IPS DF 6.9 (cell line): ENCODE data around the gene GALNTL6.
"Not testable (repeated sequence)": the region's sequence is repeated elsewhere in the genome, so short reads cannot be mapped to it uniquely, and the experiment has no call there.

Source experiments
- DNase-seq: peaks from one replicate; pipeline ENCODE4 v3.0.0-alpha.2; 2013; ENCODE audit warnings: low read depth, low spot score
- H3K27ac ChIP-seq: one replicate; pipeline ENCODE4 v1.5.1; 2013; ENCODE audit warnings: low read length, control low read depth
- H3K27me3 ChIP-seq: 2 replicates; pipeline ENCODE4 v1.6.1; 2013; ENCODE audit warnings: mild to moderate bottlenecking, low read length; ENCODE audit not compliant: control insufficient read depth, insufficient read depth
- H3K36me3 ChIP-seq: 2 replicates; pipeline ENCODE4 v1.6.1; 2013; ENCODE audit warnings: low read length; ENCODE audit not compliant: control insufficient read depth, insufficient read depth
- H3K4me1 ChIP-seq: 2 replicates; pipeline ENCODE4 v1.6.1; 2013; ENCODE audit warnings: low read length; ENCODE audit not compliant: control insufficient read depth, insufficient read depth
- H3K4me3 ChIP-seq: 2 replicates; pipeline ENCODE4 v1.5.1; 2013; ENCODE audit warnings: mild to moderate bottlenecking, low read length
- H3K9me3 ChIP-seq: 2 replicates; pipeline ENCODE4 v1.6.1; 2013; ENCODE audit warnings: low read length, inconsistent platforms; ENCODE audit not compliant: control insufficient read depth, insufficient read depth
- WGBS: extraction: QIAGEN DNeasy Blood & Tissue Kit; methylation state at CpG from one replicate; pipeline ENCODE4 v1.1.7; 2013; ENCODE audit warnings: mixed read lengths, missing lambda C conversion rate; ENCODE audit not compliant: insufficient read length, insufficient coverage; 5-methylcytosine and 5-hydroxymethylcytosine counted together

Gene GALNTL6

DNA sequence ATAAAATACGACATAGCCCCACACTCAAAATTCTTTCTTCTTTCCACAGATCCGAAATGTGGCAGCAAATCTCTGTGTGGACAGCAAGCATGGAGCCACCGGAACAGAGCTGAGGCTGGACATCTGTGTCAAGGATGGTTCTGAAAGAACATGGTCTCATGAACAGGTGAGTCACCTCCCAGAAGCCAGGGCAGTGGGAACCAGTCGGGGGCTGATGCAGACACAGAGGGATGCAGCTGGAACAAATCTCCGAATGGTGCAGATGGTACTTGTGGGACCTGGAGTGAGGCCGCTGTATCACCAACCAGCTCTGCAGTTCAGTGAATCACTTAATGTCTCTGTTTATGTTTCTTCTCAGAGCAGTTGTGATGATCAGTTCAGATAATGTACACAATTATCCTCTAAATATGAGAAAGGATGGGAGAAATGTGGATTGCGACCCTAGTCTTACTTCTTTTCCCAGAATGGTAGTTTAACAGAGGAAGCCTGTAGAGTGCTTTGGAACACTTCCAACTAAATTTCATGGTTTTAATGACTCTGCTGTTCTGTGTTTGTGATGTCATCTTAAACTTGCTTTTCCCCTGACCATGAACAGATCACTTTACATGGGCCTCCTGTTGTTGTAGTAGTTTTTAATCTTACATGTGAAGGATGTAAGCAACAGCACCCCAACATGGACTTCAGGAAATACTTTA, 1196.1 kb downstream of the GALNTL6 start:
- H3K27ac ChIP-seq, result no peak overlapping the region
- no peak overlapping the region for H3K4me3 ChIP-seq
- no peak for DNase-seq
- WGBS, result no CpG with 5 or more reads among the region's 7 CpGs
- no peaks in the 10 kb centered on the region for H3K9me3 ChIP-seq
- H3K36me3 ChIP-seq, result no peaks in the 10 kb centered on the region
- no peaks in the 10 kb centered on the region for H3K4me1 ChIP-seq
- no peaks in the 10 kb centered on the region for H3K27me3 ChIP-seq

DNA sequence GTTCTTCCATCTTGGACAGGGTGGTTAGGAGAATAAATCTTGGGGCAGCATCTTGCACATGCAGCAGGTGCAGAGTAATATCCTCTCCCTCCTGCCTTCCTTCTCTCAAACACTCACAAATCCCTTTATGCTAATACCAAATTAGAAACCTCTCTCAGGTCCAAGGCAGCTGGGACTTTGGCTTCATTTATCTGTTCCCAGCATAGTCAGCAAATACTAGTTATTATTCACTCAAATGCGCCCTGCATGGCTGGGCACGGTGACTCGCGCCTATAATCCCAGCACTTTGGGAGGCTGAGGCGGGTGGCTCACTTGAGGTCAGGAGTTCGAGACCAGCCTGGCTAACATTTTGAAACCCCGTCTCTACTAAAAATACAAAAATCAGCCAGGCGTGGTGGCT, 1199.4 kb downstream of the GALNTL6 start:
- Histone ChIP-seq H3K27ac (no peak overlapping the region), H3K4me3 (no peak overlapping the region), H3K36me3 (no peaks in the 10 kb centered on the region), H3K27me3 (no peaks in the 10 kb centered on the region), H3K4me1 (no peaks in the 10 kb centered on the region), H3K9me3 (no peaks in the 10 kb centered on the region)
- WGBS, result no CpG with 5 or more reads among the region's 8 CpGs
- DNase-seq, result no peak

DNA sequence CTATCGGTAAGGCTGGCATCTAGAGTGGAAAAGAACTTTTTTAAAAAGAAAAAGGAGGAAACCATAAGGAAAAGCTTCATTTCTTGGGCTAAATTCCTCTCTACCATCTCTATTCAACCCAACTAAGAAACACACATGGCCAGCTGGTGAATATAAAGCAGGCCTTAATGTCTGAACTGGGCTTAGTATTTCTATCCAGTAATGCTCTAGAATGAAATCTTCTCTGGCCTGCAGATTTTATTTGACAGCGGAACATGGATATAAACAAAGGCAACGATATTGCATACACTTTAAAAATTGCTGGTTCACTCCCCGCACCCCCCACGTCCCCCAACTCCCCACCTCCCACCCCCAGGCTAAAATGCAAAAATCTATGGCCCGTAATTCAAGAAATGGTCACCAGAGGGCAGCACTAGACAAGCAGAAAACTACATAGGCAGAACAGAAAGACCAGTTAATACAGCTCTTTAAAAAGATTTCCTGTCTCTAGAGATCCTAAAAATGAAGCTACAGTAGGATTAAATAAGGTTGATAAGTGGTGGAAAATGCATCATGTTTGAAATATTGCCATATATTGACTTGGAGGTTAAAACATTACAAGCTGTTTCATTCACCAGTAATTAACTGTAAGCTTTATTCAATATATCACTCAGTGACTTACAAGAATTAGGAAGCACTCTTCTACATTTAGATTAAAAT, 1200.2 kb downstream of the GALNTL6 start:
- Histone ChIP-seq H3K4me1 (no peaks in the 10 kb centered on the region), H3K27me3 (no peaks in the 10 kb centered on the region), H3K9me3 (no peaks in the 10 kb centered on the region), H3K27ac (no peak overlapping the region), H3K36me3 (no peaks in the 10 kb centered on the region), H3K4me3 (no peak overlapping the region)
- DNase-seq, result peak; percentile 55
- no CpG with 5 or more reads among the region's 6 CpGs for WGBS

DNA sequence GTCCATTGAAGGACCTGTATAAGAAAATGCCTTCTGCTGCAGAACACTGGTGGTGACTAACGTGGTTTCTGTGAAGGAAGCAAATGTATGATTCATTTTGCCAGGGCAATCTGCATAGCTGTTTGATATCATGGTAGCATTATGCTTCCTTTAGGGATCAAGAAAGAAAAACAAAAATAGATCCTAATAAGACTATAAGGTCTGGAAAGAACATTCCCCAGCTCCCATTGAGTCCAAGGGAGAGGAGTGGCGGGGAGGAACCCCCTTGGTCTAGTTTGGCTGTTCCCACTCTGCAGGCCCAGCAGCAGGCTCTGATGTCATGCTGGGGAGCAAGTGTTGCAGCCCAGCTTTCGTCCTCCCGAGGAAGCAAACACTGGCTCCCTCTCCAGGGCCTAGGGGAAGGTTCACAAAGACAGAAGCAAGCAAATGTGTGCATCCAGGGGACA, 1200.9 kb downstream of the GALNTL6 start:
- peak; percentile 68 for DNase-seq
- no peaks in the 10 kb centered on the region for H3K4me1 ChIP-seq
- no peaks in the 10 kb centered on the region for H3K27me3 ChIP-seq
- no peak overlapping the region for H3K27ac ChIP-seq
- no peak overlapping the region for H3K4me3 ChIP-seq
- H3K9me3 ChIP-seq, result no peaks in the 10 kb centered on the region
- no CpG with 5 or more reads among the region's 4 CpGs for WGBS
- no peaks in the 10 kb centered on the region for H3K36me3 ChIP-seq

- H3K4me3 ChIP-seq, result no peak overlapping the region
- no peaks in the 10 kb centered on the region for H3K36me3 ChIP-seq
- WGBS, result no CpG with 5 or more reads among the region's 4 CpGs
- H3K27ac ChIP-seq, result no peak overlapping the region
- H3K27me3 ChIP-seq, result no peaks in the 10 kb centered on the region
- no peaks in the 10 kb centered on the region for H3K4me1 ChIP-seq
- DNase-seq, result no peak
- H3K9me3 ChIP-seq, result no peaks in the 10 kb centered on the region
These were observed 1201.6 kb downstream of the GALNTL6 start for GRCh38 chr4:173014836-173015235.

GRCh38 chr4:173017802-173018201, 1204.6 kb downstream of the GALNTL6 start:
- H3K36me3 ChIP-seq, result no peaks in the 10 kb centered on the region
- H3K4me1 ChIP-seq, result no peaks in the 10 kb centered on the region
- no peaks in the 10 kb centered on the region for H3K9me3 ChIP-seq
- no peak overlapping the region for H3K4me3 ChIP-seq
- H3K27ac ChIP-seq, result no peak overlapping the region
- no peak for DNase-seq
- no peaks in the 10 kb centered on the region for H3K27me3 ChIP-seq

GRCh38 chr4:173018446-173018845, 1205.2 kb downstream of the GALNTL6 start:
- Histone ChIP-seq H3K27me3 (no peaks in the 10 kb centered on the region), H3K9me3 (no peaks in the 10 kb centered on the region), H3K4me1 (no peaks in the 10 kb centered on the region), H3K27ac (no peak overlapping the region), H3K36me3 (no peaks in the 10 kb centered on the region), H3K4me3 (no peak overlapping the region)
- no peak for DNase-seq
- WGBS, result no CpG with 5 or more reads among the region's 3 CpGs

- Histone ChIP-seq H3K27me3 (no peaks in the 10 kb centered on the region), H3K36me3 (no peaks in the 10 kb centered on the region), H3K4me1 (no peaks in the 10 kb centered on the region), H3K4me3 (no peak overlapping the region), H3K27ac (no peak overlapping the region), H3K9me3 (no peaks in the 10 kb centered on the region)
- no peak for DNase-seq
- no CpG with 5 or more reads among the region's 3 CpGs for WGBS
These were observed 1206.5 kb downstream of the GALNTL6 start for GRCh38 chr4:173019664-173020063.

DNA sequence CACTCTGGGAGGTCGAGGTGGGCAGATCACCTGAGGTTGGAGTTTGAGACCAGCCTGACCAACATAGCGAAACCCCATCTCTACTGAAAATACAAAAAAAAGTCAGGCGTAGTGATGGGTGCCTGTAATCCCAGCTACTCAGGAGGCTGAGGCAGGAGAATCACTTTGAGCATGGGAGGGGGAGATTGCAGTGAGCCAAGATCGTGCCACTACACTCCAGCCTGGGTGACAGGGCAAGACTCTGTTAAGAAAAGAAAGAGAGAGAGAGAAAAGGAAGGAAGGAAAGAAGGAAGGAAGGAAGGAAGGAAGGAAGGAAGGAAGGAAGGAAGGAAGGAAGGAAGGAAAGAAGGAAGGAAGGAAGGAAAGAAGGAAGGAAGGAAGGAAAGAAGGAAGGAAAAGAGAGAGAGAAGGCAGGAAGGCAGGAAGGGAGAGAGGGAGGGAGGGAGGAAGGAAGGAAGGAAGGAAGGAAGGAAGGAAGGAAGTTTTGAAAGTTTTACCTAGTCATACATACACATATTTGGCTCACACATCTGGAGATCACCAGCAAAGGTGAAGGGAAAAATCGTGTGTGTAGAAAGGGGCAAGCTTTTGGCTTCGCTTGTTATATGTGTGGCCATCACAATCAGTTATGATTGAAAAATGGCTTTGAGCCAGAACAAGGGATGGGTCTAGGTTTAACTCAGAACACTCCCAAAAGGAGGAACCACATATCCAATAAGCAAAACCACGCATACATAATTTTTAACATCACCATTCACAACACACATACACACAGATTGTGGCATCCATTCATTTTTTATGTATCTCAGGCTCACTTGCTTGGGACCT, 1208.8 kb downstream of the GALNTL6 start:
- H3K27me3 ChIP-seq, H3K36me3 ChIP-seq, H3K4me1 ChIP-seq, H3K9me3 ChIP-seq, DNase-seq, H3K4me3 ChIP-seq, H3K27ac ChIP-seq: not testable (repeated sequence)
- WGBS, result 100% methylated on average over 1 of the region's 7 CpGs

DNA sequence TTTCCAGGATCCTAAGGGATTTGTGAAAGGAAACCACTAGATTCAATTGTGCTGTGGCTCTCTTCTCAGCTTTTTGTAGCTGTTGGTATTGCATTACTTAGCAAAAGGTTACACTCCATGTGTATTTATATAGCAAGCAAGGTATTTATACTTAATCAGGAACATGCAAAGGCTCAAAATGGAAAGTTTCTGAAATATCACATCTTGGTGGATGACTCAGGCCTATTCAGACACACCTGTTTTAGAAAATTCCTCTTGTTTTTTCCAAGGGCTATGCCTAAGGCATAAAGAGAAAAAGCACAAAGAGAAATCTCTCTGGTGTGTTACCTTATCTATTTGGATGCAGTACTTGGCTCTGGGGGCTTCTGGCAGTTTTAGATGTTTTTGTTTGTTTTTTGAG, 1211.0 kb downstream of the GALNTL6 start:
- Histone ChIP-seq H3K27ac (no peak overlapping the region), H3K36me3 (no peaks in the 10 kb centered on the region), H3K4me1 (no peaks in the 10 kb centered on the region), H3K27me3 (no peaks in the 10 kb centered on the region), H3K4me3 (no peak overlapping the region), H3K9me3 (no peaks in the 10 kb centered on the region)
- no peak for DNase-seq
